NCI-H2227 (cell line): ENCODE data around the gene KDM4B.

Experiments
- DNase-seq: peaks from one replicate; lab custom pipeline; 2025; ENCODE audit not compliant: unreplicated experiment; lab: John Stamatoyannopoulos, UW

KDM4B gene

DNA sequence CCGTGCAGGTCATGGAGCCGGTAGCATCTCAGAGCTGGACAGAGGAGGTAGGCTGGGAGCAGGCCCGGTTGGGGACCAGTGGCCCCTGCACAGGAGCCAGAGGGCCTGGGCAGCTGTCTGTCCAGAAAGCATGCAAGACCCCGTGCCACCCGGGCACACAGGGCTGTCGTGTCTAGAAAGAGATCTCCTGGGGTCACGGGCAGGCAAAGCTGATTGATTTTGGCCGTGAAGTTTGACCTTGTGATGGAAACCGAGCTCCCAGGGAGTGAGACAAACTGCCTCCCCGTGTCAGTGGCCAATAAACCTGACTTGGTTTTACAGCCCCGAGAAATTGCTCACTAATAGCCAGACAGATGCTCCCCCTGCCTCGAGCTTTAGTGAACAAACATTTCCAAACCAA lies 98.8 kb downstream of the KDM4B start:
- no peak for DNase-seq

GRCh38 chr19:5068233-5069072 lies 99.5 kb downstream of the KDM4B start:
- no peak for DNase-seq

DNA sequence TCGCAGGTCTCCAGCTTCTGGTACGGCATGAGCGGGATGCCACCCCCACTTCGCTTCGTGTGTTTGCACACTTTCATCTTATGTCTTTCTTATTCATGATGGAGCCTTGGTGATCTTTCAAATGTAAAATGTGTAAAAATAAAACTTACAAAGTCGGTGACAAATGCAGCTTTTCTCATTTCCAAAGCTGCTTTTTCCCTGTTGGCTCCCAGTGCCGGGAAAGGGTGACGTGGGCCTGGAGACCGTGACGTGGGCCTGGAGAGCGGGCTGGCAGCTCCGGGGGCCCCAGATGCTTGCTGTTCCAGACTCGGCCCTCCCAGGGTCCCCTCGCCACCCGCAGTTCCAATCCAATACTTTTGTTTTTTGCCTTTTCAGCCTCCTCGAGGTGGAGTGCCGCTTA lies 101.4 kb downstream of the KDM4B start:
- DNase-seq = no peak

DNA sequence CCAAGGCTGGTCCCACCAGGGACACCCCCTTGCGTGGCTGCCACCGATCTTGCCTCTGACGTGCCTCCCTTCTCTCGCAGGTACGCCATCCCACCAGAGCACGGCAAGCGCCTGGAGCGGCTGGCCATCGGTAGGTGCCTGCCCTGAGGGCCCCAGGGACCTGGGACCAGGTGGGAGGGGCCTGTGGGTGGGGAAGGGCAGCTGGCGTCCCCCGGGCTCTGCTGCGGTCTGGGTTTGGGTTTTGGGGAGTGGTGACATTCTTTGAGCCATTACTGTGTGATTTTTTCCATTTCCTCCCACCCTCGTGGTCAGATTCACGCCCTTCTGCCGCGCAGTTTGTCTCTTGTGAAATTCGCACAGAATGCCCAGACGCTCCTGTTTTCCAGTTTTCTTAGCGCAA lies 102.0 kb downstream of the KDM4B start:
- no peak for DNase-seq

DNA sequence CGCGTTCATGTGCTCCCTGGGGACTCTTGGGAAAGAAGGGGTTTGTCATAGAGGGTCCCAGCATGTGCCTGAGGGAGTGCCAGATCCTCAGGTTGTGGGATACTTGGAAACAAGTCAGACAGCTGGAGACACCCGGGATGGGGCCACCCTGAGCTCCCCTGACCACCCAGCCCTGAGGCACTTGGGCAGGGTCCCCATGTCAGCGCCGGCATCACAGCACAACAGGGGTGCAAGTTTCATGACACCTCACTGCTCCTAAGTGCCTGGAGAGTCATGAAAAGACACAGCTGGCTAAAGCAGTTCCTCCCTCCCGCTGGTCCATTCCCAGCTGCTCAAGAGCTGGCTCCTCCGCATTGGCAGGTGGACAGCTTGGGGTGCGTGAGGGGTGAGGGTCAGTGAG lies 102.7 kb downstream of the KDM4B start:
- DNase-seq = no peak

DNA sequence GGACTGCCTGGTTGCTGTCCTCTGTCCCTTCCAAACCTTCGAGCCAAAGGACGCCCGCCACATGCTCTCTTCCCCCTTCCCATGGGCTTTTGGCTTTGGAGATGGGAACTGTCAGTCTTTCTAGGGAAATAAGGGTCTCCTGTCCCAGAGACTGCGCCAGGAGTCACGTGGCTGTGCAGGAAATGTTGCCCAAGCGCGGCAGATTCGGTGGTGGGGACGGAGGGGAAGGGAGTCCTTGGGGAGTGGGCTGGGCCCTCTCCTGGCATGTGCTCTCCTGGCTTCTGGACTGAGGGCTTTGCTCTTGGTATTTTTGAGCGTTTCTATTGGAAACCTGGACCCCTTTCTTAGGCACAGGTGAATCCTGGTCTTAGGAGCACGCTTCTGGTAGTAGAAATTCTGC lies 103.2 kb downstream of the KDM4B start:
- DNase-seq = no peak

- no peak for DNase-seq
These were observed 104.4 kb downstream of the KDM4B start for GRCh38 chr19:5073153-5073844.

- DNase-seq = peak; percentile 17
These were observed 105.5 kb downstream of the KDM4B start for GRCh38 chr19:5074407-5074806.

DNA sequence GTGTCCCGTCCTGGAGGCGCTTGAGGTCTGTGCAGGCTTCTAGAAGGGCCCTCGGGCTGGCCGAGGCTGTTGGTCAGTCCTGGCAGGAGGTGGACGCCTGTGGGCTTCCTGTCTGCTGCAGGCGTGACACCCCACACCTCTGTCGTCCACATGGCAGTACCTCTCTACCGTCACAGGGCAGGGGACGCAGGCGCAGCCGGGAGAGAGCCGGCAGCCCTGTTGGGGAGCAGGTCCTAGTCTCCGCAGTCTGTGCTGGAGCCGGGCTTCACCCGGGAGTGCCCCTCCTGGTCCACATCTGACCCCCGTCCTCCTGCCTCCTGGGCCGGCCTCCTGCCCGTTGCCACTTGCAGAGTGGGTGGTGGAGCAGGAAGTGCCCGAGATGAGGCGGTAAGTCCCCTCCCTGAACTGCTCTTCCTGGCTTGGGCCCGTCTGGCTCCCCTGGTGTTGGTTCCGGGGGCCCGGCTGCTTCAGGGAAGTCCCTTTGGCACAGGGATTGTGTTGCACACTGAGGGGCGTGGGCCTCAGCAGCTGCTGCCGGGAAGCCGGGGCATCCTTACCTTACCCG lies 106.0 kb downstream of the KDM4B start:
- no peak for DNase-seq

DNA sequence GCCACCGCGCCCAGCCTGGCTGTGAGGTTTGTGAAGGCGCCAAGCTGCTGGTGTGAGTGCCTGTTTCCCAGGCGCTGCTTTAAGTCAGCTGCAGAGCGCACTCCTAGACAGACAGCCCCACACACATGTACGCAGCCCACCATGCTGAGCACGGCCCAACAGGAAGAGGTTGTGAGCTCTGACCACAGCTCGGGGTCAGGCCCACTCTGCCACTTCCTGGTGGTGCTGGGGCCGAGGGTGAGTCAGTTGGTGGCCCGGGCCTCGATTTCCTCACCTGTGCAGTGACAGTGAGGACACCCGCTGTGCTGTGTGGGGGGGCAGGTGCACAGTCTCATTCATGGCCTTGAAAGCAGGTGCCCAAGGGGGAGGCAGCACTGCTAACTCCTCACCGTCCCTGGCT lies 106.7 kb downstream of the KDM4B start:
- no peak for DNase-seq

GRCh38 chr19:5076440-5077208 lies 107.7 kb downstream of the KDM4B start:
- DNase-seq = no peak

DNA sequence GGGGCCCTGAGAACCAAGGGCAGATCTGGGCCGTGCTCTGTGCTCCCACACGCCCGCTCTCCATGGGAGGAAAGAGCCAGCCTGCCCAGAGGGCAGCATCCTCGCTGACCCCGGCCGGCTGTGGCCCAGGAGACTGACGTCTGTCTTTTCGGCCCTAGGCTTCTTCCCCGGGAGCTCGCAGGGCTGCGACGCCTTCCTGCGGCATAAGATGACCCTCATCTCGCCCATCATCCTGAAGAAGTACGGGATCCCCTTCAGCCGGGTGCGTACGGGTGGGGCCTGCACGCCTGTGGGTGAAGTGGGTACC lies 108.2 kb downstream of the KDM4B start:
- DNase-seq = no peak

GRCh38 chr19:5078182-5078581 lies 109.3 kb downstream of the KDM4B start:
- no peak for DNase-seq

DNA sequence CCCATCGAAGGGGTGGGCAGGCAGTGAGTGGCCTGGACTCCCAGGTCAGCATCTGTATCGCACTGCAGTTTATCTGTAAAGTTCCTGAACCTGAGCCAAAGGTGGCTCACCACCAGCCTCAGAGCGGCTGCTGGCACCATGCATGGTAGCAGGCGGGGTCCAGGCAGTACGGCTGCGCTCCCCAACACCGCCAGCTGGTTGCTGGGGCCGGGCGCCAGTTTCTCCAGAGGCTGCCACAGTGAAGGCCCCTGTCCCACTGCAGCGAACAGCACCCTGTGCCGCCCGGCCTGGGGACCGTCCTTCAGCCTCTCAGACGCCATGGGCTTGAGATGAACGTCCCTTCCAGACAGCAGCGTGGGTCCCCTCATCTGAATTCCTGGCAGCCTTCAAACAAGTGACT lies 109.8 kb downstream of the KDM4B start:
- DNase-seq = no peak

DNA sequence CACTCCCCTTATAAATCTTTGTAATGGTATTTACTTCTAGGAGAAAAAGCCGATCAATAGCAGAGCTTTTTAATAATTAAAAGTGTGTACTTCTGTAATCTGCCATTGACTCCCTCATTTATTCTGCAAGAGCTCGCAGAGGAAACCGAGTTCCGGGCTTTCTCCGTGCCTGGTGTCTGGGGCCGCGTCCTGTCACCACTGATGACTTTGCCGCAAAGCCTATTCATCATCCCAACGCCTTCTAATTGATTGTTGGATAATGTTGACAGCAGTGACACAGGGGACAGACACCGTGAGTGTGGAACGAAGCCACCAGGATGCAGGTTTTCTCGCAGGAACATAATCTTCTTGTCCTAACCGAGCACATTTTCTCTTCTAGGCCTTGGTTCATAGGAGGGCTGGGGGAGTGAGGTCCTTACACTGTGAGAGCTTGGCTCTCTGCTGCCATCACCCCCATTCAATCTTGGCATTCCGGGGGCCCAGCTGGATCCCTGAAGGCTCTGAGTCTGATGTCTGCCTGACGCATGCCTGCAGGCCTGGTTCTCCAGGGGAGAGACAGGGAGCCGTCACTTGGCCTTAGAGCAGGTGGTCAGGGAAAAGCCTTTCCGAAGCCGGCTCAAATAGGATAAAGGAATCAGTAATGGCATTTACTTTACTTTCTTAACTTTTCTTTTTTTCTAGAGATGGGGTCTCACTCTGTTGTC lies 110.3 kb downstream of the KDM4B start:
- DNase-seq = no peak

DNA sequence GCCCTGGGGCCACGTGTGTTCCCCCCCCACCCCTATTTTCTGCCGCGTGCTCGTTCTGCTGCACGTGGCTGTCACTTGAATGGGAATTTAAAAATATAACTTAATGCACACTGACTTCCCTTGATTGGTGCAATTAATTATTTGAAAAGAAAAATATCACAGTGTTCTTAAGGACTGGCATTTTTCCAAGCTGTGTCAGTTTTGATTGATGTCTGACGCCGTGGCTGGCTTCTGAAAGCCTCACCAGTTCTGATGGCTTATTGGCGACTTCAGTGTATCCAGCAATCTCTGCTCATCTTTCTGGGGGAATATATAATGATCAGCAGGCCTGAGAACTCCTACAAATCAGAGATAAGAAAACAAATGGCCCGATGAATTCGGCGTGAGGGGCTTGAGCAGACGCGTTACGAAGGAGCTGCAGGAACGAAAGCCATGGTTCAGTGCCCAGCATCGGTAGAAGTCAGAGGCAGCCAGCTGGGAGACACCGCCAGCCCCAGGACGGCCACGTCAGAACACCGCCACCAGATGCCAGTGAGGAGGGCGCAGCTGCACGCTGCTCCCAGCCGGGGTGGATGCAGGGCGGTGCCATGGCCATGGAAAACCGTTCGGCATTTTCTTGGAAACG lies 111.2 kb downstream of the KDM4B start:
- peak; percentile 55 for DNase-seq

DNA sequence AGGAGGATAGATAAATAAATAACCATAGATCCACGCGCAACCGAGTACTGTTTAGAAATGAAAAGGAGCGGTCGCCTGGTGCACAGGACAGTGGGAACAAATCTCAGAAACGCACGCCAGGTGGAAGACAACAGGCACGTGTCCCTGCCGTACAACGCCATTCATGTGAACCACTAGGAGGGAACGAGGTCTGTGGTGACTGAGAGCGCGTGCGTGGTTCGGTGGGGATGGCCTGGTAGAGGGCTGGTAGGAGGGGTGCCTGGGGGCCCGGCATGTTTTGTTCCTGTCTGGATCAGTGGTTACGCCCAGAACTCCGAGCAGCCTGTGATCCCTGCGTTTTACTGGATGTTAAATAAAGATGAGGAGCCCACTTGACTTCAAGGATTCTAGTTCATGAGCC lies 111.9 kb downstream of the KDM4B start:
- no peak for DNase-seq

- no peak for DNase-seq
These were observed 112.7 kb downstream of the KDM4B start for GRCh38 chr19:5081443-5082161.

DNA sequence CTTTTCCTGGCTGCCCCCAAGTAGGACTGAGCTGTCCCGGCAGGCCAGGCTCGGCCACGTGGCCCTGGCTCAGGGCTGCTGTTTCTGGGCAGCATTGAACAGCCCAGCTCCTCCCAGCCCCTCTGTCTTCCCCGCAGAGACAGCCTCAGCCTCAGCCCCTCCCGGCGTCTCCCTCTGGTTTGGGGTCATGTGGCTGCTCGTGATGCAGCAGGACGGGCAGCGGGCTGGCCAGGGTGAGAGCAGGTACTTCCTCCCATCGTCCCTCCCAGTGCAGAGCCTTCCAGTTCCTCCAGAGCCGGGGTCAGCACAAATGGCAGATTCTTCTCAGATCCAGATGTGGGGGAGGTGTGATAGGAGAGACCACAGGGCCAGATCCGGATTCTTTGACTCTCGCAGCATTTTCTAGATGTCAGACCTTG lies 114.6 kb downstream of the KDM4B start:
- peak; percentile 13 for DNase-seq

DNA sequence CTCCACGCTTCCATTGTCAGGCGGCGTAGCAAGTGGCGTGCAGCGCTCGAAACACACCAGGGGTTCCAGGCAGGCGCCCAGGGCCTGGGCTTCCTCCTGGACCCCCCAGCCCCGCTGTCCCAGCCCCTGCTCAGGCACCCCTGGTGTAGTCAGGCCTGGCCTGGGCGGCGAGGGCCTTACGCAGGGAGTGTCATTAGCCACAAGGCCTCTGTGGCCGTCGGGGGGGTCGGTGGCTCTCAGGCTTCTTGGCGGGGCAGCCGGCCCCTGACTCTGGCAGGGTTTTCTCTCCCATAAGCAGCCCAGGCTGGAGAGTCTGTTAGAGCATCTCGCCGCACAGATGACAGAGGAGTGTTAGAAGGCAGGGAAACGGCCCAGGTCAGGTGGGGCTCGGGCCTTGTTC lies 116.7 kb downstream of the KDM4B start:
- no peak for DNase-seq
